ENCODE measurements around the gene CFHR4. TPM values are rescaled to one million over a fixed set of nuclear protein-coding genes. Genes with fewer than 3 reads are reported as not detected.
"Not testable (repeated sequence)": the region's sequence is repeated elsewhere in the genome, so short reads cannot be mapped to it uniquely, and the experiment has no call there.

Gene CFHR4
- total RNA-seq, 6 experiments from 2014 or later: 41.2 to 135 (median 60.9) TPM

- DNase-seq (peak; percentile 67 to 71 (median 71)), ATAC-seq (peak; percentile 97 to 98 (median 98))
- 3% methylated on average over 29 of the region's 29 CpGs for WGBS (ENCODE audit: insufficient coverage, low coverage, low lambda C conversion rate, missing lambda C conversion rate)
- Histone ChIP-seq H3K27ac (no peak overlapping the region), H3K36me3 (no peaks in the 10 kb centered on the region), H3K27me3 (no peaks in the 10 kb centered on the region), H3K4me1 (no peaks in the 10 kb centered on the region), H3K4me3 (peak overlapping the region; percentile 30 to 55 (median 43)), H3K9me3 (no peaks in the 10 kb centered on the region)
- peak; percentile 8 to 24 (median 12) for TF ChIP-seq CTCF (IDR thresholded peaks at IDR 0.05)
- TF ChIP-seq POLR2A (IDR thresholded peaks at IDR 0.05): no peak
- intact Hi-C loops (cut with DNase I): no loop called here
Observed at GRCh38 chr1:196877964-196878363, 9.9 kb upstream of the CFHR4 start.

- intact Hi-C loops (cut with DNase I); H3K9me3 ChIP-seq; ATAC-seq; DNase-seq; H3K27me3 ChIP-seq; H3K36me3 ChIP-seq: not testable (repeated sequence)
- 67% methylated on average over 1 of the region's 4 CpGs for WGBS (ENCODE audit: insufficient coverage, low coverage, low lambda C conversion rate, missing lambda C conversion rate)
- peak overlapping the region in 2 of 3 donors; percentile 29 to 72 for H3K27ac ChIP-seq
- peak overlapping the region in 1 of 3 donors; percentile 54 for H3K4me3 ChIP-seq
- H3K4me1 ChIP-seq: peaks cover 0 to 11% (median 0%) of the 10 kb centered on the region in 4 donors
Observed at GRCh38 chr1:196886560-196886959, 1.3 kb upstream of the CFHR4 start.

- peaks cover 0 to 22% (median 2%) of the 10 kb centered on the region in 4 donors for H3K4me1 ChIP-seq
- no peaks in the 10 kb centered on the region for H3K27me3 ChIP-seq
- intact Hi-C loops (cut with DNase I): no loop called here
- H3K36me3 ChIP-seq: no peaks in the 10 kb centered on the region
- peak overlapping the region; percentile 37 to 77 (median 72) for H3K27ac ChIP-seq
- no peak for DNase-seq
- H3K4me3 ChIP-seq: peak overlapping the region; percentile 17 to 54 (median 46)
- TF ChIP-seq CTCF (IDR thresholded peaks at IDR 0.05): peak; percentile 8 to 46 (median 30)
- TF ChIP-seq POLR2A (IDR thresholded peaks at IDR 0.05): no peak
- no peaks in the 10 kb centered on the region for H3K9me3 ChIP-seq
- peak; percentile 30 to 60 (median 52) for ATAC-seq
- 30% methylated on average over 6 of the region's 6 CpGs for WGBS (ENCODE audit: insufficient coverage, low coverage, low lambda C conversion rate, missing lambda C conversion rate)
Observed at GRCh38 chr1:196890668-196891067, 2.8 kb downstream of the CFHR4 start.

- Histone ChIP-seq H3K4me3 (peak overlapping the region in 2 of 3 donors; percentile 46 to 54), H3K4me1 (peaks cover 0 to 28% (median 2%) of the 10 kb centered on the region in 4 donors), H3K36me3 (no peaks in the 10 kb centered on the region), H3K27me3 (no peaks in the 10 kb centered on the region), H3K27ac (peak overlapping the region; percentile 37 to 77 (median 72)), H3K9me3 (no peaks in the 10 kb centered on the region)
- DNase-seq: peak in 1 of 3 donors; percentile 24
- ATAC-seq: peak; percentile 45 to 69 (median 62)
- WGBS (ENCODE audit: insufficient coverage, low coverage, low lambda C conversion rate, missing lambda C conversion rate): 29% methylated on average over 6 of the region's 6 CpGs
- intact Hi-C loops (cut with DNase I): no loop called here
- TF ChIP-seq CTCF (IDR thresholded peaks at IDR 0.05) (no peak), POLR2A (IDR thresholded peaks at IDR 0.05) (no peak)
Observed at GRCh38 chr1:196891251-196891650, 3.4 kb downstream of the CFHR4 start.

GRCh38 chr1:196896355-196896754 lies 8.5 kb downstream of the CFHR4 start:
- DNase-seq (peak in 2 of 3 donors; percentile 45 to 52), ATAC-seq (peak; percentile 65 to 80 (median 75))
- no peaks in the 10 kb centered on the region for H3K36me3 ChIP-seq
- H3K27ac ChIP-seq: peak overlapping the region in 1 of 3 donors; percentile 4
- no peaks in the 10 kb centered on the region for H3K27me3 ChIP-seq
- H3K9me3 ChIP-seq: no peaks in the 10 kb centered on the region
- 23% methylated on average over 8 of the region's 8 CpGs for WGBS (ENCODE audit: insufficient coverage, low coverage, low lambda C conversion rate, missing lambda C conversion rate)
- H3K4me3 ChIP-seq: peak overlapping the region in 1 of 3 donors; percentile 42
- TF ChIP-seq CTCF (IDR thresholded peaks at IDR 0.05): no peak
- TF ChIP-seq POLR2A (IDR thresholded peaks at IDR 0.05): no peak
- intact Hi-C loops (cut with DNase I): no loop called here
- H3K4me1 ChIP-seq: peaks cover 0 to 21% (median 2%) of the 10 kb centered on the region in 4 donors
